GM13976 (cell line): ENCODE data around the gene ECM1.

Experiments
- DNase-seq: peaks from one replicate; pipeline ENCODE4 v3.0.0; 2012; ENCODE audit warnings: low spot score
- CTCF ChIP-seq: IDR thresholded peaks from 2 replicates; pipeline ENCODE4 v1.5.1; 2012; ENCODE audit warnings: borderline replicate concordance, mild to moderate bottlenecking; ENCODE audit not compliant: insufficient read depth; ENCODE audit errors: extremely low read depth, missing control alignments, control extremely low read depth
- in situ Hi-C: fragments of 300-500 bp; cut with MboI; formaldehyde crosslinking; loops from one replicate; pipeline ENCODE4 v1.12.0; 2022; ENCODE audit warnings: low sequenced_read_pairs, mixed read lengths, inconsistent platforms; ENCODE audit not compliant: unreplicated experiment

ECM1 gene

GRCh38 chr1:150508982-150509381, 1.1 kb downstream of the ECM1 start:
- no peak for TF ChIP-seq CTCF
- in situ Hi-C loops, result no loop called here
- DNase-seq, result no peak

GRCh38 chr1:150511551-150511950, 3.6 kb downstream of the ECM1 start:
- TF ChIP-seq CTCF, result no peak
- no peak for DNase-seq
- in situ Hi-C loops, result no loop called here

- no peak for TF ChIP-seq CTCF
- DNase-seq, result no peak
- in situ Hi-C loops, result no loop called here
Observed at GRCh38 chr1:150511985-150512660, 4.2 kb downstream of the ECM1 start.

- no peak for TF ChIP-seq CTCF
- no peak for DNase-seq
- in situ Hi-C loops, result no loop called here
Observed at GRCh38 chr1:150512846-150513245, 4.9 kb downstream of the ECM1 start.

GRCh38 chr1:150513351-150513791, 5.5 kb downstream of the ECM1 start:
- DNase-seq, result no peak
- in situ Hi-C loops, result no loop called here
- no peak for TF ChIP-seq CTCF

GRCh38 chr1:150514260-150514659, 6.4 kb downstream of the ECM1 start:
- in situ Hi-C loops, result no loop called here
- no peak for TF ChIP-seq CTCF
- DNase-seq, result no peak
